Activated CD8-positive, alpha-beta memory T cell treated with anti-CD3 and anti-CD28 coated beads for 4 hours (primary cell): Measurements from ENCODE around the gene TCAP.
"Not testable (repeated sequence)": the region's sequence is repeated elsewhere in the genome, so short reads cannot be mapped to it uniquely, and the experiment has no call there.

Experiments
- DNase-seq, 2 donors: peaks; one replicate each; pipeline ENCODE4 v3.0.0-alpha.2; 2020; ENCODE audit warnings: low read depth in 2 of 2

The TCAP gene

GRCh38 chr17:39683295-39683939 lies 18.3 kb downstream of the TCAP start:
- DNase-seq, result no peak

- DNase-seq, result no peak
Observed at GRCh38 chr17:39684369-39685192, 19.4 kb downstream of the TCAP start.

- no peak for DNase-seq
Observed at GRCh38 chr17:39687101-39687545, 22.0 kb downstream of the TCAP start.

GRCh38 chr17:39687546-39688474 lies 22.7 kb downstream of the TCAP start, which contains the start of gene PGAP3:
Gene PGAP3 (minus strand): TSS chr17:39688057. CDS start chr17:39688014, 43 bp downstream.
- peak; percentile 69 to 76 for DNase-seq

GRCh38 chr17:39688475-39688835 lies 23.3 kb downstream of the TCAP start:
- no peak for DNase-seq

GRCh38 chr17:39688945-39689344 lies 23.8 kb downstream of the TCAP start:
- DNase-seq, result no peak

- no peak for DNase-seq
Observed at GRCh38 chr17:39694593-39694992, 29.4 kb downstream of the TCAP start.

- no peak for DNase-seq
Observed at GRCh38 chr17:39695089-39695474, 29.9 kb downstream of the TCAP start.

- no peak for DNase-seq
Observed at GRCh38 chr17:39696731-39697130, 31.6 kb downstream of the TCAP start.

- DNase-seq, result no peak
Observed at GRCh38 chr17:39697961-39698360, 32.8 kb downstream of the TCAP start.

- DNase-seq, result not testable (repeated sequence)
Observed at GRCh38 chr17:39699157-39699817, 34.1 kb downstream of the TCAP start.

GRCh38 chr17:39699818-39700147 lies 34.6 kb downstream of the TCAP start, which contains the start of gene ERBB2:
Gene ERBB2 (plus strand): TSS chr17:39700064. CDS start chr17:39700239, 175 bp downstream.
- DNase-seq, result no peak

GRCh38 chr17:39700148-39700987 lies 35.2 kb downstream of the TCAP start:
- DNase-seq, result no peak

GRCh38 chr17:39701012-39701783 lies 36.0 kb downstream of the TCAP start:
- DNase-seq, result no peak

- DNase-seq, result no peak
Observed at GRCh38 chr17:39701784-39702422, 36.8 kb downstream of the TCAP start.

GRCh38 chr17:39702901-39703893 lies 38.0 kb downstream of the TCAP start:
- DNase-seq, result no peak

- no peak for DNase-seq
Observed at GRCh38 chr17:39703913-39704312, 38.8 kb downstream of the TCAP start.
